HL-60 (cell line): ENCODE results near the gene CRTC3.

ENCODE experiments used
- DNase-seq, 2 experiments: peaks; one replicate each; pipeline ENCODE4 v3.0.0-alpha.2; 2010 to 2020; ENCODE audit warnings: low read depth in 1 of 2, low spot score in 1 of 2
- H3K27ac ChIP-seq: fragments of 250-450 bp; sonication (Bioruptor Pico); replicated peaks from 2 replicates; pipeline ENCODE4 v1.5.1; 2020; ENCODE audit warnings: mild to moderate bottlenecking, moderate library complexity
- H3K27me3 ChIP-seq: fragments of 250-450 bp; sonication (Bioruptor Pico); 2 replicates; pipeline ENCODE4 v1.5.1; 2021; ENCODE audit warnings: mild to moderate bottlenecking, moderate library complexity; ENCODE audit not compliant: insufficient read depth, poor library complexity, severe bottlenecking
- H3K4me3 ChIP-seq: replicated peaks from 2 replicates; pipeline ENCODE4 v1.5.1; 2011; ENCODE audit warnings: mild to moderate bottlenecking, control low read depth, low read length; ENCODE audit not compliant: insufficient read depth
- CTCF ChIP-seq: IDR thresholded peaks from one replicate; pipeline ENCODE4 v1.5.1; 2011; ENCODE audit warnings: low read length, control low read depth, inconsistent platforms; ENCODE audit not compliant: insufficient read depth
- GABPA ChIP-seq: IDR thresholded peaks from 2 replicates; pipeline ENCODE4 v1.6.1; 2012; ENCODE audit warnings: low read depth
- POLR2AphosphoS5 ChIP-seq: IDR thresholded peaks from 2 replicates; pipeline ENCODE4 v1.6.1; 2012; ENCODE audit warnings: low read depth
- REST ChIP-seq: IDR thresholded peaks from 2 replicates; pipeline ENCODE4 v1.6.1; 2012; ENCODE audit warnings: low read depth; ENCODE audit not compliant: insufficient replicate concordance
- SPI1 ChIP-seq: IDR thresholded peaks from 2 replicates; pipeline ENCODE4 v1.6.1; 2012; ENCODE audit warnings: low read depth, mild to moderate bottlenecking, borderline replicate concordance

The CRTC3 gene

GRCh38 chr15:90483012-90483307 is 46.8 kb upstream of the CRTC3 start:
- TF ChIP-seq CTCF (no peak), REST (no peak), POLR2AphosphoS5 (no peak), GABPA (no peak), SPI1 (no peak)
- no peaks in the 10 kb centered on the region for H3K27me3 ChIP-seq
- H3K4me3 ChIP-seq = no peak overlapping the region
- no peak for DNase-seq
- no peak overlapping the region for H3K27ac ChIP-seq

- Histone ChIP-seq H3K4me3 (no peak overlapping the region), H3K27me3 (no peaks in the 10 kb centered on the region), H3K27ac (no peak overlapping the region)
- no peak for DNase-seq
- TF ChIP-seq POLR2AphosphoS5 = no peak
- no peak for TF ChIP-seq REST
- TF ChIP-seq GABPA = no peak
- TF ChIP-seq CTCF = no peak
- no peak for TF ChIP-seq SPI1
Measured at GRCh38 chr15:90483637-90484036, 46.1 kb upstream of the CRTC3 start.

- H3K27me3 ChIP-seq = no peaks in the 10 kb centered on the region
- no peak overlapping the region for H3K27ac ChIP-seq
- TF ChIP-seq REST (no peak), GABPA (no peak), CTCF (no peak), SPI1 (no peak), POLR2AphosphoS5 (no peak)
- no peak overlapping the region for H3K4me3 ChIP-seq
- DNase-seq = no peak
Measured at GRCh38 chr15:90487186-90487585, 42.5 kb upstream of the CRTC3 start.
